Measurements from ENCODE around the gene XPO4. TPM values are rescaled to one million over a fixed set of nuclear protein-coding genes. Genes with fewer than 3 reads are reported as not detected.

XPO4 gene
- total and polyA plus RNA-seq, 4 experiments from 2014 or later, result 5.2 to 27.4 (median 17.3) TPM

DNA sequence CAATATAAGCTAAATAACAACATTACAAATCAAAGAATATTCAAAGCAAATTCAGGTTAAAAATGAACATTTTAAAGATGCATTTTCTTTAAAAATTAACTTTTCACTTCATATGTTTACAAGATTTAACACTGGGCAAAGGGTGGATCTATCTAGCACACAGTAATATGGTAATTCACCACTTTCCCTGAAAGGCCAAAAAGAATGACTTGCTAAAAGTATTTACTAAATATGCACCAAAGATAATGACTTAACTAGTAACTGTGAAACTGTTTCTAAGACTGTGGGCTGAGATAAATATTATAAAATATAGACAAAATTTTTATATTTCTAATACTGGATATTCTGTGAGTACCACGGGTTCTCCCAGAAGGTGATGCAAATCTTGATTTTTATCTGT is 124.2 kb downstream of the XPO4 start:
- H3K4me3 Mint-ChIP-seq, result no peak overlapping the region
- peaks cover 5 to 22% (median 13%) of the 10 kb centered on the region in 4 donors for H3K4me1 Mint-ChIP-seq
- no peaks in the 10 kb centered on the region for H3K9me3 ChIP-seq (ENCODE audit: control insufficient read depth in 1 of 2, low read length in 2 of 2)
- no peak for DNase-seq
- CTCF ChIA-PET (ENCODE audit: partially characterized antibody), result no interaction called here
- intact Hi-C loops (cut with micrococcal nuclease), result no loop called here
- no peak overlapping the region for H3K27ac ChIP-seq (ENCODE audit: low read depth, low read length)
- no peaks in the 10 kb centered on the region for H3K27me3 ChIP-seq (ENCODE audit: insufficient read depth, low read length)
- H3K27me3 Mint-ChIP-seq, result no peaks in the 10 kb centered on the region
- no peak overlapping the region for H3K27ac Mint-ChIP-seq
- peaks cover 3% of the 10 kb centered on the region for H3K36me3 ChIP-seq (ENCODE audit: insufficient read depth, low read length)
- POLR2A ChIA-PET (ENCODE audit: partially characterized antibody), result no interaction called here
- peaks cover 4% of the 10 kb centered on the region for H3K4me1 ChIP-seq (ENCODE audit: insufficient read depth, low read length)
- peaks cover 0 to 4% (median 0%) of the 10 kb centered on the region in 8 donors for H3K9me3 Mint-ChIP-seq
- H3K4me3 ChIP-seq (ENCODE audit: low read length in 2 of 2), result no peak overlapping the region
- peaks cover 5 to 23% of the 10 kb centered on the region in 2 donors for H3K36me3 Mint-ChIP-seq

DNA sequence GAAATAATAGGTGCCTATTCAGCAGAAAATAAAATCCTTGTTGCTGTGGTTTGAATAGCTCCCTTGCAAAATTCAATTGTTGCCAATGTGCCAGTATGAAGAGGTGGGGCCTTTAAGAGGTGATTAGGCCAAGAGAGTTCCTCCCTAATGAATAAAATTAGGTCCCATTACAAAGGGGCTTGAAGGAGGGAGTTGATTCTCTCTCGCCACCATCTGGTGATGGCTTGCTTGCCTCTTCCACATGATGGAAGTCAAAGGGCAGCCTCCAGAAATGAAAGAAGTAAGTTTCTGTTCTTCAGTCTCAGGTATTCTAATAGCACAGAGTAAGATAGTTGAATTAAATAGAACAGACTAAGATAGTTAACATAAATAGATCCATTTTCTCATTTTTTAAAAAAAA is 125.8 kb downstream of the XPO4 start:
- H3K27ac Mint-ChIP-seq, result peak overlapping the region in 1 of 7 donors; percentile 29
- peaks cover 0 to 4% (median 0%) of the 10 kb centered on the region in 8 donors for H3K9me3 Mint-ChIP-seq
- no peak for DNase-seq
- Histone ChIP-seq H3K4me3 (ENCODE audit: low read length in 2 of 2) (no peak overlapping the region), H3K27me3 (ENCODE audit: insufficient read depth, low read length) (no peaks in the 10 kb centered on the region), H3K4me1 (ENCODE audit: insufficient read depth, low read length) (peaks cover 13% of the 10 kb centered on the region), H3K27ac (ENCODE audit: low read depth, low read length) (no peak overlapping the region), H3K9me3 (ENCODE audit: control insufficient read depth in 1 of 2, low read length in 2 of 2) (no peaks in the 10 kb centered on the region), H3K36me3 (ENCODE audit: insufficient read depth, low read length) (no peaks in the 10 kb centered on the region)
- POLR2A ChIA-PET (ENCODE audit: partially characterized antibody), result no interaction called here
- H3K4me1 Mint-ChIP-seq, result peaks cover 12 to 29% (median 22%) of the 10 kb centered on the region in 4 donors
- peaks cover 0 to 14% of the 10 kb centered on the region in 2 donors for H3K36me3 Mint-ChIP-seq
- CTCF ChIA-PET (ENCODE audit: partially characterized antibody), result no interaction called here
- intact Hi-C loops (cut with micrococcal nuclease), result no loop called here
- no peak overlapping the region for H3K4me3 Mint-ChIP-seq
- H3K27me3 Mint-ChIP-seq, result no peaks in the 10 kb centered on the region

DNA sequence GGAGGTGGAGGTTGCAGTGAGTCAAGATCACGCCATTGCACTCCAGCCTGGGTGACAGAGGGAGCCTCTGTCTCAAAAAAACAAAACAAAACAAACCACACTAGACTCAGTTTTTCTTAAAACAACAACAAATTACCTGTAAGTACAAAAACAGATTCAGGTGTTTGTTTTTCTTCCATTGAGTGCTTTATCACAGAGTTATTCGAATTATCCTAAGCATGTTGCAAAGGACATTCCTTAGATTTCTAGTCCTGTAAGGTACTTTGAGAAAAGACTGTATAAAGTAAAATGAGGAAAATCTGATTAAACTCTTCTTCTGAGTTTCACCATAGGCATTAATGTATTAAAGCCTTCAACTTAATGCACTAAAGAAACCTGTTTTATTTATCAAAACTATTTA is 126.6 kb downstream of the XPO4 start:
- POLR2A ChIA-PET (ENCODE audit: partially characterized antibody), result no interaction called here
- intact Hi-C loops (cut with micrococcal nuclease), result loop anchor here (2.0 kb wide), 1 partner anchor 827 kb away; no protein-coding TSS in a partner anchor
- Histone ChIP-seq H3K36me3 (ENCODE audit: insufficient read depth, low read length) (no peaks in the 10 kb centered on the region), H3K4me1 (ENCODE audit: insufficient read depth, low read length) (peaks cover 13% of the 10 kb centered on the region), H3K27me3 (ENCODE audit: insufficient read depth, low read length) (no peaks in the 10 kb centered on the region), H3K27ac (ENCODE audit: low read depth, low read length) (no peak overlapping the region), H3K4me3 (ENCODE audit: low read length in 2 of 2) (no peak overlapping the region), H3K9me3 (ENCODE audit: control insufficient read depth in 1 of 2, low read length in 2 of 2) (no peaks in the 10 kb centered on the region)
- H3K36me3 Mint-ChIP-seq, result peaks cover 4 to 8% of the 10 kb centered on the region in 2 donors
- no peaks in the 10 kb centered on the region for H3K27me3 Mint-ChIP-seq
- no peak for DNase-seq
- H3K4me1 Mint-ChIP-seq, result peaks cover 14 to 35% (median 26%) of the 10 kb centered on the region in 4 donors
- no peak overlapping the region for H3K27ac Mint-ChIP-seq
- no peak overlapping the region for H3K4me3 Mint-ChIP-seq
- CTCF ChIA-PET (ENCODE audit: partially characterized antibody), result no interaction called here
- peaks cover 0 to 4% (median 0%) of the 10 kb centered on the region in 8 donors for H3K9me3 Mint-ChIP-seq

DNA sequence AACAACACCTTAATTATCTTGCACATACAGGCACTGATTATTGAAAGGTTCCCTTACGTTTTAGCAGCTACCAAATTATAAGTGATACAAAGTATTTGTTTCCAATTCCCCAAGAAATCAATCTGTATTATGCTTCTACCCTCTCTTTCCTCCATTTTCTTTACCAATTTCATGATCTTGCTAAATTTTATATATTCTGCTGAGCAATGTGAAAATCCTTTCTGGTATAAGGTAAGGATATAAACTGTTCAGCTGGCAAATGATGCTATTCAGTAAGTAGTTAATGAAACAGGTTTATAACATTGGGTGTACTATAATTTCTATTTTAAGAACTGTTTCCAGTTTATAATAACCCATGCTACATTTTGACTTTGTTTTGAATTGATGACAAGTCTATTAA is 127.8 kb downstream of the XPO4 start:
- Histone ChIP-seq H3K36me3 (ENCODE audit: insufficient read depth, low read length) (no peaks in the 10 kb centered on the region), H3K4me3 (ENCODE audit: low read length in 2 of 2) (no peak overlapping the region), H3K27me3 (ENCODE audit: insufficient read depth, low read length) (no peaks in the 10 kb centered on the region), H3K4me1 (ENCODE audit: insufficient read depth, low read length) (peaks cover 13% of the 10 kb centered on the region), H3K27ac (ENCODE audit: low read depth, low read length) (no peak overlapping the region), H3K9me3 (ENCODE audit: control insufficient read depth in 1 of 2, low read length in 2 of 2) (no peaks in the 10 kb centered on the region)
- ChIA-PET POLR2A (ENCODE audit: partially characterized antibody) (interaction anchor here (1.6 to 2.6 kb wide), 4 partner anchors 9 to 299 kb away, joined by 4 to 13 read pairs (median 8); partner anchors contain the start of genes CRYL1 and IL17D), CTCF (ENCODE audit: partially characterized antibody) (interaction anchor here (1.6 kb wide), 2 partner anchors 54 to 126 kb away, joined by 5 read pairs; no protein-coding TSS in a partner anchor)
- Mint-ChIP-seq H3K9me3 (peaks cover 0 to 6% (median 3%) of the 10 kb centered on the region in 8 donors), H3K4me1 (peaks cover 16 to 35% (median 25%) of the 10 kb centered on the region in 4 donors), H3K4me3 (peak overlapping the region; percentile 54 to 96 (median 63)), H3K27ac (peak overlapping the region in 5 of 7 donors; percentile 68 to 95 (median 80)), H3K36me3 (peaks cover 12 to 14% of the 10 kb centered on the region in 2 donors), H3K27me3 (no peaks in the 10 kb centered on the region)
- DNase-seq, result no peak
- intact Hi-C loops (cut with micrococcal nuclease), result loop anchor here (2.0 to 5.0 kb wide), 4 partner anchors 277 to 912 kb away; partner anchors contain the start of genes ZDHHC20 and ZMYM5

DNA sequence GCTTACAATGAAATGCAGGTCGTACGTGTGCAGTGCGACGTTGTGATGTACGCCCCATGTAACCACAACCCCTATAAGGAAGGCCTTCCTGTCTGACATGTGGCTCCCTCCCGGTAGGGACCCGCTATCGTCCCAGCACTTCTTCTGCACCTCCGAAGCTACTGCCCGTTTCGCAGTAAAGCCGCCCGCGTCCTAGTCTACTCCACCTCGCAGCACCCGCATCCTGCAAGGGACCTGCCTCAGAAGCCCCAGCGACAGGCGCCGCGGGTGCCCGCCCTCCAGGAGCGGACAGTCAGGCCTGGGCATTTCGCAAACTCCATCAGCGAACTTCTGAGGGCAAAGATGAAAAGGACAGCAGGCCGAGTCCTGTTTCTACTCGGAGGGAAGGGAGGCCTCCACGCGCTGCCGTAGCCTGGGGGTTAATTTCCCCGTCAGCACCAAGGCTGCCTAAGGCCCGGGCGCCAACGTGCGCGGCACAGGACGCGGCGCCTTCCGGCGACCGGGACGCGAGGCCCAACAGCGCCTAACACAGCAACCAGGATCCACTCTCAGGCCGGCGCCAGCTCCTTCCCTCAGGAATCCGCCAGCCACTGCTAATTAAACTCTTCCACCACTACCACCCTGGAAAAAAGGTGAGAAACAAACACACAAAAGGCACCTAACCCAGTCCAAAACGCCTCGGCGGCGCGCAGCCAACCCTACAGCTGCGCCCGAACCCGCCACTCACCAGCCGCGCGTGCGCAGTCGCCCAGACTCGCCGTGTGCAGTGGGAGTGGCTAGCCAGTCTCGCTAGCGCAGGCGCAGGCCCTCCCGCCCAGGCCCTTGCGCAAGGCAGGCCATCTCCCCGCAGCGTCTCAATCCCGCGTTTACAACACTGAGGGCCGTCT is 129.1 kb downstream of the XPO4 start, which contains the start of gene EEF1AKMT1:
EEF1AKMT1 (minus strand) TSS at position 768 of the 887 bp plus-strand sequence. CDS start 16,363 bp downstream, outside the sequence.
- Mint-ChIP-seq H3K4me1 (peaks cover 17 to 35% (median 26%) of the 10 kb centered on the region in 4 donors), H3K36me3 (peaks cover 15 to 25% of the 10 kb centered on the region in 2 donors), H3K4me3 (peak within 1 kb of the TSS; percentile 90 to 99 (median 94)), H3K9me3 (peaks cover 0 to 16% (median 9%) of the 10 kb centered on the region in 8 donors), H3K27me3 (no peaks in the 10 kb centered on the region), H3K27ac (peak within 1 kb of the TSS; percentile 95 to 100 (median 99))
- H3K9me3 ChIP-seq (ENCODE audit: control insufficient read depth in 1 of 2, low read length in 2 of 2), result no peaks in the 10 kb centered on the region
- ChIA-PET CTCF (ENCODE audit: partially characterized antibody) (interaction anchor here (1.2 to 1.6 kb wide), 2 partner anchors 14 to 127 kb away, joined by 3 to 5 read pairs; no protein-coding TSS in a partner anchor), POLR2A (ENCODE audit: partially characterized antibody) (interaction anchor here (0.6 to 2.6 kb wide), 17 partner anchors 8 to 910 kb away, joined by 3 to 13 read pairs (median 4); partner anchors contain the start of genes CRYL1, IL17D, MICU2 and MRPL57)
- no peaks in the 10 kb centered on the region for H3K27me3 ChIP-seq (ENCODE audit: insufficient read depth, low read length)
- H3K27ac ChIP-seq (ENCODE audit: low read depth, low read length), result peak within 1 kb of the TSS; percentile 85
- peaks cover 13% of the 10 kb centered on the region for H3K4me1 ChIP-seq (ENCODE audit: insufficient read depth, low read length)
- H3K4me3 ChIP-seq (ENCODE audit: low read length in 2 of 2), result peak within 1 kb of the TSS; percentile 70 to 86
- peak; percentile 89 to 93 (median 93) for DNase-seq
- H3K36me3 ChIP-seq (ENCODE audit: insufficient read depth, low read length), result no peaks in the 10 kb centered on the region
- intact Hi-C loops (cut with micrococcal nuclease), result loop anchor here (1.0 to 5.0 kb wide), 10 partner anchors 61 to 911 kb away; partner anchors contain the start of genes CRYL1, IFT88, XPO4 and ZDHHC20

DNA sequence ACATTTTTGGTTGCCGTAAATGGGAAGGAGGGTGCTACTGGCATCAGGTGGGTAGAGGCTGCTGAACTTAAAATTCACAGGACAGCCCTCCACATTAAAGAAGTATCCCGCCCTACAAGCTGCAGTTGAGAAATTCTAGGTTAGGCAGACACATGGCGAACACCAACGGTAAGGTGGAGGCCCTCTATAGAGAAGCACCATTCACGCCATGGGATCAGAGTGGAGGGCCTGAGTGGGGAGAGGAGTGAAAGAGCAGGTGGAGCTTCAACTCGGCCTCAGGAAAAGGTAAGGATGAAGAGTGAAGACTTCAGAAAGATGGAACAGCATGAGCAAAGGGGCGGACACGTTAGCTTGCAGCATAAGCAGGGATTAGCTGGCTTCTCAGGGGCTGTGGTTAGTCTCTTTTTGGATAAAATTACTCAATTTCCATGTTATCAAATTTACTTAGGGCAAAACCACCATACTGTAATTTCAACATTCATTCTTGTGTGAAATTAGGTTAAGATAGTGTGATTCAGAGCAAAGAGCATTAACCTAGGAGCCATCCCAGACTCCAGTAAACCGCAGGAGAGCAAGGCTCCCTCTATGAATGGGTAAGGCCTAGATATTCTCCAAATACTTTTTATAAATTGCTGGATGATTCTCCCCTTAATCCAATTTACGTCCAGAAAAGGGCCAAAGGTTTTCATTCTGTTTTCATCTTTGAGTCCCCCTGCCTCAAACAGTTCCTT is 130.0 kb downstream of the XPO4 start:
- no peak for DNase-seq
- intact Hi-C loops (cut with micrococcal nuclease), result loop anchor here (1.0 to 5.0 kb wide), 9 partner anchors 60 to 910 kb away; partner anchors contain the start of genes CRYL1, IFT88, XPO4 and ZDHHC20
- Histone ChIP-seq H3K9me3 (ENCODE audit: control insufficient read depth in 1 of 2, low read length in 2 of 2) (no peaks in the 10 kb centered on the region), H3K27ac (ENCODE audit: low read depth, low read length) (peak overlapping the region; percentile 85), H3K4me1 (ENCODE audit: insufficient read depth, low read length) (peaks cover 13% of the 10 kb centered on the region), H3K36me3 (ENCODE audit: insufficient read depth, low read length) (no peaks in the 10 kb centered on the region), H3K27me3 (ENCODE audit: insufficient read depth, low read length) (no peaks in the 10 kb centered on the region), H3K4me3 (ENCODE audit: low read length in 2 of 2) (peak overlapping the region; percentile 70 to 86)
- Mint-ChIP-seq H3K4me3 (peak overlapping the region; percentile 90 to 99 (median 94)), H3K4me1 (peaks cover 17 to 35% (median 26%) of the 10 kb centered on the region in 4 donors), H3K9me3 (peaks cover 2 to 25% (median 16%) of the 10 kb centered on the region in 8 donors), H3K36me3 (peaks cover 22 to 33% of the 10 kb centered on the region in 2 donors), H3K27ac (peak overlapping the region; percentile 95 to 100 (median 99)), H3K27me3 (no peaks in the 10 kb centered on the region)
- ChIA-PET POLR2A (ENCODE audit: partially characterized antibody) (interaction anchor here (0.7 to 2.6 kb wide), 11 partner anchors 11 to 909 kb away, joined by 3 to 13 read pairs (median 6); partner anchors contain the start of genes CRYL1, MICU2, XPO4 and ZMYM5), CTCF (ENCODE audit: partially characterized antibody) (interaction anchor here (1.3 kb wide), 1 partner anchor 15 kb away, joined by 3 read pairs; no protein-coding TSS in a partner anchor)
